HG02642 (cell line): Measurements from ENCODE around the gene HTR3C.
"Not testable (repeated sequence)": the region's sequence is repeated elsewhere in the genome, so short reads cannot be mapped to it uniquely, and the experiment has no call there.

Experiments used
- ATAC-seq: cut with Tn5 transposase; IDR thresholded peaks from one replicate; pipeline ENCODE4 v1.9.1; 2021; ENCODE audit warnings: mild to moderate bottlenecking; ENCODE audit not compliant: unreplicated experiment, poor library complexity

HTR3C gene

GRCh38 chr3:184029443-184029842 lies 23.4 kb upstream of the HTR3C start:
- ATAC-seq: no peak

- no peak for ATAC-seq
Measured at GRCh38 chr3:184030536-184030935, 22.3 kb upstream of the HTR3C start.

GRCh38 chr3:184031187-184031792 lies 21.6 kb upstream of the HTR3C start, which contains the start of gene HTR3D:
TSS of gene HTR3D (plus strand) at chr3:184031742. CDS start at chr3:184031742, 0 bp downstream.
- no peak for ATAC-seq

- no peak for ATAC-seq
Measured at GRCh38 chr3:184037816-184038215, 15.0 kb upstream of the HTR3C start.

- ATAC-seq: not testable (repeated sequence)
Measured at GRCh38 chr3:184038307-184038706, 14.5 kb upstream of the HTR3C start.

GRCh38 chr3:184039414-184039813 lies 13.4 kb upstream of the HTR3C start:
- ATAC-seq: no peak

- no peak for ATAC-seq
Measured at GRCh38 chr3:184040010-184040409, 12.8 kb upstream of the HTR3C start.

GRCh38 chr3:184042617-184043016 lies 10.2 kb upstream of the HTR3C start:
- ATAC-seq: no peak

GRCh38 chr3:184045995-184046394 lies 6.9 kb upstream of the HTR3C start:
- no peak for ATAC-seq

- no peak for ATAC-seq
Measured at GRCh38 chr3:184050217-184050847, 2.5 kb upstream of the HTR3C start.

- no peak for ATAC-seq
Measured at GRCh38 chr3:184058029-184058428, 5.2 kb downstream of the HTR3C start.

GRCh38 chr3:184059424-184059823 lies 6.6 kb downstream of the HTR3C start:
- no peak for ATAC-seq

GRCh38 chr3:184062637-184063036 lies 9.8 kb downstream of the HTR3C start:
- ATAC-seq: no peak

- ATAC-seq: no peak
Measured at GRCh38 chr3:184066211-184066610, 13.4 kb downstream of the HTR3C start.

GRCh38 chr3:184067573-184068055 lies 14.8 kb downstream of the HTR3C start:
- ATAC-seq: no peak

- ATAC-seq: no peak
Measured at GRCh38 chr3:184068344-184068743, 15.5 kb downstream of the HTR3C start.

GRCh38 chr3:184071142-184071541 lies 18.3 kb downstream of the HTR3C start:
- not testable (repeated sequence) for ATAC-seq

GRCh38 chr3:184073621-184074020 lies 20.8 kb downstream of the HTR3C start:
- ATAC-seq: no peak

GRCh38 chr3:184075901-184076300 lies 23.1 kb downstream of the HTR3C start:
- no peak for ATAC-seq

GRCh38 chr3:184077881-184078280 lies 25.0 kb downstream of the HTR3C start:
- no peak for ATAC-seq

- no peak for ATAC-seq
Measured at GRCh38 chr3:184078851-184079250, 26.0 kb downstream of the HTR3C start.
